ENCODE measurements around the gene ZNF710. TPM values are rescaled to one million over a fixed set of nuclear protein-coding genes. Genes with fewer than 3 reads are reported as not detected.
A peak's percentile ranks its signal among the peaks of the same experiment; 100 is the strongest.

The ZNF710 gene
- total and polyA plus RNA-seq, 9 of the 15 experiments (the other 6 are each of a cell fraction or from before 2014, with no cell fraction given): 0.56 to 14.2 (median 5.2) TPM

DNA sequence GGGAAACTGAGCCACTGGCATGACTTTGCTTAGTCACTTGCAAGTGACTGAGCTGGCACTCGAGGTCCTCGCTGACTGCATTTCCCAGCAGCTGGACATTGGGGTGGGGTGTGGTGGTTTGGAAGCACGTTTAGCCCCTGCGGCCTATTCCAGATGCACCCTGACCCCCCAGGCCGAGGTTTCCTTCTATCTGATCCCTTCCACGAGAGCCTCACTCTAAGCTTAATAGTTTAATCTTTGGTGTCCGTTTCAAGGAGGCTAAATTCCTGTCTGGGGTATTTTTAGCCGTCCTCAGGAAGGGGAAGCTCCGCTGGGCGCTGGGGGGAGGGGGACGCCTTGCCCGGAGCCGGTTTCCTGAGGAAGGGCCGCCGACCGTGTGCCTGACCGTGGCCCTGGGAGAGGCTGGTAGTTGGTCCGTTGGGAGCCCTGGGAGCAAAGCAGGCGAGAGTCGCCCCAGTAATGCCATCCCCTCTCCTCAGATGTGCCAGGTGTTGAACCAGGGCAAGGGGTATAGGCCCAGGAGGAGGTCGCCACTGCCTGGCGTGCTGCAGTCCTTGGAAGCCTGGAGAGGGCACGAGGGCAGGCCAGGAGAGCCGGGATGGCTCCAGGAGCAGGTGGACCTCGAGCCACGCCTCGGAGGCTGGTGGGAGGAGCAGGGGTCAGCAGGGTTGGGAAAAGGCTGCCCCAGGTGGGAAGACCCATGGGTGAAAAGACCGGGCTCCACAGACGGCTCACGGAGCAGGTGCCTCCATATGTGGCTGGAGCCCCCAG lies 64.0 kb downstream of the ZNF710 start:
- peak overlapping the region in 1 of 2 experiments; percentile 74; a peak in 2 of 4 replicates for H3K9ac ChIP-seq (ENCODE audit: insufficient read depth in 1 of 2, low read depth in 2 of 2, low read length in 2 of 2)
- TF ChIP-seq NR2C2 (CRISPR knock-in tag; IDR thresholded peaks at IDR 0.05): no peak
- TF ChIP-seq NR2C2 (tag; IDR thresholded peaks at IDR 0.05): no peak
- TF ChIP-seq NR1H2 (CRISPR knock-in tag; IDR thresholded peaks at IDR 0.05): no peak
- TF ChIP-seq, protein P1, sequence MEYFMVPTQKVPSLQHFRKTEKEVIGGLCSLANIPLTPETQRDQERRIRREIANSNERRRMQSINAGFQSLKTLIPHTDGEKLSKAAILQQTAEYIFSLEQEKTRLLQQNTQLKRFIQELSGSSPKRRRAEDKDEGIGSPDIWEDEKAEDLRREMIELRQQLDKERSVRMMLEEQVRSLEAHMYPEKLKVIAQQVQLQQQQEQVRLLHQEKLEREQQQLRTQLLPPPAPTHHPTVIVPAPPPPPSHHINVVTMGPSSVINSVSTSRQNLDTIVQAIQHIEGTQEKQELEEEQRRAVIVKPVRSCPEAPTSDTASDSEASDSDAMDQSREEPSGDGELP (CRISPR knock-in tag; IDR thresholded peaks at IDR 0.05; ENCODE audit: borderline replicate concordance): peak; percentile 27; the same call in 1 of the 2 replicates
- TF ChIP-seq PTRF (tag; IDR thresholded peaks at IDR 0.05): no peak
- H3K4me2 ChIP-seq (ENCODE audit: insufficient read depth, low read length): no peak overlapping the region
- intact Hi-C loops (cut with micrococcal nuclease) (no loop called here), in situ Hi-C loops (cut with MboI) (no loop called here)
- ATAC-seq (no peak), DNase-seq (ENCODE audit: extremely low read depth in 1 of 4, low spot score in 3 of 4) (no peak), FAIRE-seq (no peak)
- H3K9me1 ChIP-seq (ENCODE audit: control insufficient read depth, insufficient read depth, low read length): no peaks in the 10 kb centered on the region
- POLR2A ChIA-PET: interaction anchor here (0.6 to 1.2 kb wide), 2 partner anchors 10 to 940 kb away, joined by 3 read pairs; no protein-coding TSS in a partner anchor
- H3K36me3 ChIP-seq (ENCODE audit: control insufficient read depth, insufficient read depth, low read length): no peaks in the 10 kb centered on the region; the same call in 1 of the 3 replicates
- no peaks in the 10 kb centered on the region for H3K27me3 ChIP-seq (ENCODE audit: control insufficient read depth in 2 of 2, insufficient read depth in 2 of 2, low read length in 2 of 2)
- peaks cover 7% of the 10 kb centered on the region; the same call in 2 of the 3 replicates for H3K79me2 ChIP-seq (ENCODE audit: control insufficient read depth, insufficient read depth, low read length)
- H3K27ac ChIP-seq (ENCODE audit: extremely low read depth, low read depth, low read length): no peak overlapping the region
- H4K20me1 ChIP-seq (replicated peaks; ENCODE audit: control insufficient read depth, insufficient read depth, low read length): no peaks in the 10 kb centered on the region
- WGBS (ENCODE audit: insufficient coverage, low coverage, missing lambda C conversion rate): 61% methylated on average over 28 of the region's 30 CpGs
- no peak overlapping the region for H3K4me3 ChIP-seq
- CTCF ChIA-PET (ENCODE audit: low intra/inter-chr PET ratio): no interaction called here
- H3K9me3 ChIP-seq (replicated peaks; ENCODE audit: control insufficient read depth, insufficient read depth, low read depth, low read length): no peaks in the 10 kb centered on the region
- no peak overlapping the region for H2AFZ ChIP-seq (ENCODE audit: low read depth, low read length)
- peaks cover 37 to 49% of the 10 kb centered on the region in 2 experiments for H3K4me1 ChIP-seq (replicated peaks in 1 of 2; ENCODE audit: control insufficient read depth in 2 of 2, insufficient read depth in 2 of 2, low read length in 2 of 2)
- BruUV-seq (replicated peaks): no TSS peak

Data from K562 (cell line).